GM12874 (cell line): ENCODE measurements around the gene GAREM1.

Experiments
- CTCF ChIP-seq: IDR thresholded peaks from 2 replicates; pipeline ENCODE4 v1.5.1; 2011; ENCODE audit warnings: low read depth, mild to moderate bottlenecking, control low read depth, low read length, moderate library complexity; ENCODE audit not compliant: insufficient read depth

Gene GAREM1

GRCh38 chr18:32378705-32379104, 92.0 kb downstream of the GAREM1 start:
- TF ChIP-seq CTCF = no peak

- TF ChIP-seq CTCF = no peak
Observed at GRCh38 chr18:32373995-32374394, 96.7 kb downstream of the GAREM1 start.

- TF ChIP-seq CTCF = no peak
Observed at GRCh38 chr18:32373505-32373904, 97.2 kb downstream of the GAREM1 start.

GRCh38 chr18:32372381-32373061, 98.2 kb downstream of the GAREM1 start:
- TF ChIP-seq CTCF = no peak

GRCh38 chr18:32372047-32372380, 98.7 kb downstream of the GAREM1 start:
- no peak for TF ChIP-seq CTCF

GRCh38 chr18:32371384-32371783, 99.3 kb downstream of the GAREM1 start:
- TF ChIP-seq CTCF = no peak

GRCh38 chr18:32368991-32369390, 101.7 kb downstream of the GAREM1 start:
- TF ChIP-seq CTCF = no peak
